A204.1 (cell line): Measurements from ENCODE around the gene TMEM208.

ENCODE experiments used
- FAIRE-seq: peaks from 2 replicates; lab custom pipeline; 2012; peaks lifted over from hg19 to GRCh38; lab: Jason Lieb, UNC

TMEM208 gene

GRCh38 chr16:67226804-67227566 is at the start of gene TMEM208:
Gene TMEM208, plus strand, starts transcription at chr16:67227130. Its CDS starts 89 bp downstream, at chr16:67227219.
- FAIRE-seq: peak; percentile 97

- FAIRE-seq: no peak
Measured at GRCh38 chr16:67177743-67178699, 48.9 kb upstream of the TMEM208 start.

- no peak for FAIRE-seq
Measured at GRCh38 chr16:67179421-67180080, 47.4 kb upstream of the TMEM208 start.

DNA sequence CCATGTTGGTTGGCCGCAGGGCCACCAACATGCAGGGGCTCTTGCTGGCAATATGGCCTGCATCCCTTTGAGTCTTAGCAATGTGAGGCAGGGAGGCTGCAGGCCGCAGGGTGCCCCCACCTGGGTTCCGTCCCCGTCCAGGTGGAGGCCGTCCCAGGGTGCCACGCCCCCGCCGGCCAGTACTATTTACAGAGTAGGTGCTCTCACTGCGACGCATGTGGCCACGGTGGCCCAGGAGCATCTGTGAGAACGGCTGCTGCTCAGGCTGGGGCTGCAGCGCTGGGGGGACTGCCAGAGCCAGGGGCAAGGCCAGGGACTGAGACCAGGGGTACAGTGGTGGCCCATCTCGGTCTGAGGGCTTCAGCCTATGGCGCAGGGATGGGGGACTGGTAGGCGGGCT is 46.8 kb upstream of the TMEM208 start:
- FAIRE-seq: no peak

DNA sequence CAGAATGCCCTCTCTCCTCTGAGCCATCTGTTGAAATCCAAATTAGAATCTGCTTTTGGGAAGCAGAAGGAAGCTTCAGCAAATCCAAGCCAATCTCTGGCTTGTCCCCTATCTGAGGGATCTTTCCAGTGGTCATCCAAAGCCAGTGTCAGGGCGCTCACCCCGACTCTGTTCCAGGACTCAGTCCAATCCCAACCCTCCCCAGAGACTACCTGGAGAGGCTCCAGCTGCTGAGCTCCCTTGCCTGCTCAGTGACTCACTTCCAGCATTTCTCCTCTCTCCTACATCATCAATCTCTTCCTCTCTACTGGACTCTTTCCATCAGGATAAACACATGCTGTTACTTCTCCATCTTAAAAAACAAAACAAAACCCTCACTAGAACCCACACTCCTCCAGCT is 45.6 kb upstream of the TMEM208 start:
- FAIRE-seq: no peak

- FAIRE-seq: no peak
Measured at GRCh38 chr16:67182288-67182687, 44.6 kb upstream of the TMEM208 start.

DNA sequence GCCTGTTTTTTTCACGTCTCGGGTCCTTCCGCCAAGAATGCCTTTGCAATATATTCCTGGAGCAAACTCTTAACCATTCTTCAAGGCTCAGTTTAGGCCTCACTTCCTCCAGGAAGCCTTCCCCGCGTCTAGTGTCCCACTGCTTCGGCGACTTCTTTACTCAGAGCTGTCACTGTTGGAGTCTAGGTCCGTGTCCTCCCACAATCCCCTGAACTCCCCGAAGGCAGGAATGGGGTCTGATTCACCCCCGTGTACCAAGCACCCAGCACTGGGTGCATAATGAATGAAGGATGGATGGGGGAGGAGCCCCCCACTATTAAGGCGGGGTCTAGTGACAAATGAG is 43.7 kb upstream of the TMEM208 start:
- no peak for FAIRE-seq

DNA sequence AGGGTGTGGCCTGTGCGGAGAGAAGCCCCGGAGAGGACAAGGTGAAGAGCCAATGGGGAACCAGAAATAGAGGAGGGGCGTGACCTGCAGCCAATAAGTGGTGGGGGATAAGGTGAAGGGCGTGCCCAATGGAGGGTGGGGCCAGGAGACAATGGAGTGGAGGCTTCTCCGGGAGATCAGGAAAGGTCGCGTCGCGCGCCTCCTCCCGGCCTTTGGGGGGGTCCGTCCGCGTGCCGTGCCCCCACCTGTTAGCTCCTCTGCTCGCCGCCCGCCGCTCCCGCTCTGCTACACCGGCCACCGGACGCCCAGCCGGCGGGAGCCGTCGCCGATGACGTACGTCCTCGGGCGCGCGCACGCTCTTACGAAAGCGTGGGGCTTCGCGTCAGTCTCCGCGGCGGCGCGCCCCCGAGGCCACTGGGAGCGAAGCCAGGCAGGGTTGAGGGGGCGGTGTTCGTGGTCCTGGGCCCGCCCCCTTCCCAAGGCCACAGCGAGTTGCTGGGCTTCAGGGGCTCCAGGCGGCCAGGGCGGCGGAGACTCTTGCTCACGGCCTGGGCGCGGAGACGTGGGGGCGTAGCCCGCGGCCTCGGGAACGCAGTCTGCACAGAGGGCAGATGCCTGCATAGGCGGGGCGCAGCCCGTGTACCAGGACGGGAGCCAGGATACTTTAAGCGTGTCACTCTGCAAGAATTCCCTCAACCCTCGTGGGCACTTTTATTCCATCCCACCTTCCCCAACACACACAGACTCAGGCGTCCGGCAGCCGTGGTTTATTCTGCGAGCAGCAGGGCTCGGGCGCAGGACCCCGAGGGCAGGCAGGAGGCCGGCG is 43.1 kb upstream of the TMEM208 start, which contains the start of gene MATCAP1:
Gene MATCAP1, minus strand, starts transcription at position 337 of the 826 bp plus-strand sequence. CDS start 3,353 bp downstream, outside the sequence.
- FAIRE-seq: peak; percentile 95

- no peak for FAIRE-seq
Measured at GRCh38 chr16:67184453-67184994, 42.4 kb upstream of the TMEM208 start.

- FAIRE-seq: no peak
Measured at GRCh38 chr16:67184995-67185650, 41.8 kb upstream of the TMEM208 start.

DNA sequence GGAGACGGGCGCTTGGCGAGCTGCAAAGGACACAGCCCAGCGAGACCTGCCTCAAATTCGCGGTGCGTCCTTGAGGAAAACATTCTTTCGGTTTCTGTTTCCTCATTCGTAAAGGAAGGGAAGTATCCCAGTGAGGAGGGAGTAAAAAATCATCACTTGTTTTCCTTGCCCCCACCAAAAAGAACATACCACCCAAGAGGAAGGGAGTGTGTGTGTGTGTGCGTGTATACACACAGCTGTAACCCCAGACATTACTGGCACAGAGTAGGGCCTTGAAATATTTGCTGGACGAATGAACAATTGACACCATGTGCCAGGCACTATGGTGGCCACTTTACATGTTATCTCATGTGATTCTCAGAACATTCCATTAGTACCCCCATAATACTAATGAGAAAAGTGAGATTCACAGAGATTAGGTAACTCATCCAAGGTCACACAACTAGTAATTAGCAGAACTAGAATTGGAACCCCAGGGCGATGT is 41.2 kb upstream of the TMEM208 start:
- no peak for FAIRE-seq

DNA sequence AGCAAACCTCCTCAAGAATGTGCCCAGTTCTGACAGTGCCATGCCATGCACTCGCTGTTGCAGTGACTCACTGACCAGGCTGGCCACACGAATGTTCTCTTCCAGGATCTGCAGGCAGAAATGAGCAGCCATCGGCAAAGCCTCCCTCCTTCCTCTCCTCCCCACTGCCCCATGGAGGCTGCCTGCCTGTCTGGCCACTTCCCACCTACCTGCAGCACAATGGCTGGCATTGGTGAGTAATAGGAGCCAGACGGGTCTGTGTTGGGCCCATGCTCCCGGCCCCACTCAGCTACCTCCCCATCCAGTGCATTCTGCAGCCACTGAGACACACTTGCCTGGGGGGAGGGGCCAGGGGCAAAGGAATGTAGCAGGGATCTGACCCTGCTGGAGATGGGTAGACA is 40.4 kb upstream of the TMEM208 start:
- FAIRE-seq: no peak

- FAIRE-seq: no peak
Measured at GRCh38 chr16:67187175-67187890, 39.6 kb upstream of the TMEM208 start.

DNA sequence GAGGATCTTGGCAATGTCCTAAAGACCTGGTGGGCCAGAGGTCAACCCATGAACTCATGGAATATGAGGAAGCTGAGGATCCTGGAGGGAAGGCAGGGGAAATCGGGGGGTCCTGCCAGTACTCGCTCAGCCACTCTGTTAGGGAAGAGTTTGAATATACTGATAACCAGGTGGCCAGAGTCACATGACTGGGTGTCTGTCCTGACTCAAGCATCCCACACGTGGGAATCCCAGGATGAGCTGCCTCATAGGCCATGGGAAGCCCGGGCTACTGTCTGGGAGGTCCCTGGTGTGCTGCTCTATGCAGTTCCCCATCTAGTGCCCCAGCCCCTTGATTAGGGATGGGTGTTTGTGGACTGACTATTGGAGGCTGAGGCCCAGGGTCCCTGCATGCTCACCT is 38.6 kb upstream of the TMEM208 start:
- no peak for FAIRE-seq

- no peak for FAIRE-seq
Measured at GRCh38 chr16:67188798-67189197, 38.1 kb upstream of the TMEM208 start.

- no peak for FAIRE-seq
Measured at GRCh38 chr16:67190041-67190440, 36.9 kb upstream of the TMEM208 start, which contains the start of gene EXOC3L1. Gene EXOC3L1, minus strand, starts transcription at chr16:67190136. Its CDS starts 460 bp downstream, at chr16:67189676.

- no peak for FAIRE-seq
Measured at GRCh38 chr16:67190448-67191399, 36.2 kb upstream of the TMEM208 start.

DNA sequence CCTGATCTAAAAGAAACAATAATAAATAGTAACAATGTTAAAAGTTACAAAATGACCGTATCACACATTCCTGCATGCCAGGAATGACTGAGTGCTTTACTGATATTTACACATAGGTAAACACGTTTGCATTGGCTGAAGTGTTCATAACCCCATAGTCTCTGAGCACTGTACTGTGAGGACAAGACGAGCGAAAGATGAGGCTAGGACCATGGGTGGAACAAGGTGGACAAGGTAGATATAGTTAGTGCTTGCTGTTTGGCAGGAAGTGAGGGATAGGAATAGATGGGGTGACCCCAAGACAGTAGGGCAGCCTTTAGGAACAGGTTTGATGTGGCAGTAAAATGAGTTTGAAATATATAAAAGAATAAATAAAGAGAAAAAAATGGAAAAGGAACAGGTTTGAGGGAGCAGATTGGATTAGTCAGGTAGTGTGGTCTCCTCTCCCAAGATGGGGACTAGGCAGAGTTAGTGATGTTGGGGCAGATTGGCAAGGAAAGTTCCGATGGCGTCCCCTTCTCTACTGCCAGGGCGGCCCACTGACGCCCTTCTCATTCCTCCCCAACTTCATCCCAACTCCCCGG is 35.4 kb upstream of the TMEM208 start:
- no peak for FAIRE-seq
